HepG2 (cell line): ENCODE results near the gene KRTAP23-1. TPM values are rescaled to one million over a fixed set of nuclear protein-coding genes. Genes with fewer than 3 reads are reported as not detected.

Experiments used
- ATAC-seq: fragments of 200-7000 bp; cut with Tn5 transposase; 3 replicates; pipeline ENCODE4 v1.9.1; 2020; ENCODE audit warnings: mild to moderate bottlenecking, moderate library complexity
- BruUV-seq: library from RNA; stranded (reverse); fragments of 400-500 nt; replicated peaks from 2 replicates; lab custom pipeline; 2021; lab: Mats Ljungman, UMichigan
- CTCF ChIA-PET: fragments of 300-600 bp; formaldehyde crosslinking; extraction: SDS; loops from one replicate; lab custom pipeline; 2021; ENCODE audit warnings: low total read pairs, inconsistent platforms, low intra/inter-chr PET ratio; lab: Yijun Ruan, JAX
- POLR2A ChIA-PET: fragments of 350-600 bp; sonication (Branson Sonifier 250); formaldehyde crosslinking; loops from one replicate; lab custom pipeline; 2020; ENCODE audit warnings: antibody characterized with exemption, inconsistent platforms; lab: Yijun Ruan, JAX
- DNase-seq: peaks from one replicate; pipeline ENCODE4 v3.0.0-alpha.2; 2015; ENCODE audit warnings: low spot score
- FAIRE-seq: peaks from 3 replicates; lab custom pipeline; 2011; peaks lifted over from hg19 to GRCh38; lab: Jason Lieb, UNC
- H2AFZ ChIP-seq: one replicate; pipeline ENCODE4 v1.6.1; 2011; ENCODE audit warnings: low read length, inconsistent platforms
- H3K27ac ChIP-seq: fragments of 300-600 bp; 3 replicates; pipeline ENCODE4 v1.8.0; 2011; ENCODE audit warnings: mixed run types, mild to moderate bottlenecking, mixed read lengths, low read length, inconsistent platforms; ENCODE audit not compliant: insufficient read depth; ENCODE audit errors: extremely low read length
- H3K27me3 ChIP-seq, 2 experiments: fragments of 200-600 bp in 1 of 2; 2 replicates in 1 of 2; 3 replicates in 1 of 2; pipeline versions ENCODE4 v1.6.0 to v1.8.0; 2011; ENCODE audit warnings: low read length in 2 of 2, mild to moderate bottlenecking in 2 of 2, moderate library complexity in 2 of 2, inconsistent platforms in 1 of 2; ENCODE audit not compliant: insufficient read depth in 2 of 2, control insufficient read depth in 1 of 2
- H3K36me3 ChIP-seq, 2 experiments: fragments of 200-600 bp in 1 of 2; replicated peaks in 1 of 2; 2 replicates in 1 of 2; 3 replicates in 1 of 2; pipeline versions ENCODE4 v1.5.1 to v1.8.0; 2011; ENCODE audit warnings: low read length in 2 of 2, inconsistent platforms in 1 of 2; ENCODE audit not compliant: insufficient read depth in 2 of 2, control insufficient read depth in 1 of 2
- H3K4me1 ChIP-seq: 2 replicates; pipeline ENCODE4 v1.5.1; 2012; ENCODE audit warnings: low read length, inconsistent platforms; ENCODE audit not compliant: insufficient read depth
- H3K4me2 ChIP-seq: 2 replicates; pipeline ENCODE4 v1.6.0; 2011; ENCODE audit warnings: low read depth, low read length, inconsistent platforms
- H3K4me3 ChIP-seq, 3 experiments: fragments of 200-600 bp in 1 of 3; sonication (generic), shearing (Covaris generic) in 1 of 3; replicated peaks in 1 of 3; 2 replicates each; pipeline ENCODE4 v1.5.1; 2011 to 2016; ENCODE audit warnings: low read length in 3 of 3, inconsistent platforms in 2 of 3, low read depth in 2 of 3, mild to moderate bottlenecking in 2 of 3, control low read depth in 1 of 3, mixed read lengths in 1 of 3; ENCODE audit not compliant: insufficient read depth in 1 of 3
- H3K79me2 ChIP-seq: one replicate; pipeline ENCODE4 v1.6.1; 2011; ENCODE audit warnings: low read length, inconsistent platforms; ENCODE audit not compliant: insufficient read depth
- H3K9ac ChIP-seq: 2 replicates; pipeline ENCODE4 v1.6.0; 2011; ENCODE audit warnings: mild to moderate bottlenecking, low read depth, low read length, inconsistent platforms; ENCODE audit not compliant: insufficient read depth
- H3K9me3 ChIP-seq: 2 replicates; pipeline ENCODE4 v1.5.1; 2012; ENCODE audit warnings: mild to moderate bottlenecking, low read length
- H4K20me1 ChIP-seq: 2 replicates; pipeline ENCODE4 v1.6.0; 2011; ENCODE audit warnings: inconsistent platforms, mild to moderate bottlenecking, low read length, moderate library complexity; ENCODE audit not compliant: insufficient read depth
- HES4 ChIP-seq: sonication (generic); formaldehyde crosslinking; IDR thresholded peaks from 2 replicates; pipeline ENCODE4 v1.9.0; 2021; ENCODE audit warnings: mild to moderate bottlenecking, missing genetic modification reagents, borderline replicate concordance
- THYN1 ChIP-seq: sonication (generic); formaldehyde crosslinking; IDR thresholded peaks from 2 replicates; pipeline ENCODE4 v1.8.1; 2023; ENCODE audit warnings: low read depth, mild to moderate bottlenecking, moderate library complexity, missing genetic modification reagents, borderline replicate concordance
- ZFAT ChIP-seq: sonication (generic); formaldehyde crosslinking; conservative IDR thresholded peaks from 2 replicates; pipeline ENCODE4 v1.8.1; 2023; ENCODE audit warnings: missing genetic modification reagents, inconsistent platforms
- ZFP41 ChIP-seq: sonication (generic); formaldehyde crosslinking; IDR thresholded peaks from 2 replicates; pipeline ENCODE4 v1.4.0; 2020; ENCODE audit warnings: mild to moderate bottlenecking, missing genetic modification reagents, borderline replicate concordance
- ZNF17 ChIP-seq: sonication (generic); formaldehyde crosslinking; IDR thresholded peaks from 2 replicates; pipeline ENCODE4 v1.5.0; 2020; ENCODE audit warnings: mild to moderate bottlenecking, missing genetic modification reagents
- ZNF180 ChIP-seq: sonication (generic); formaldehyde crosslinking; IDR thresholded peaks from 2 replicates; pipeline ENCODE4 v1.4.0; 2020; ENCODE audit warnings: low read depth, missing genetic modification reagents, borderline replicate concordance
- ZNF232 ChIP-seq: sonication (generic); formaldehyde crosslinking; IDR thresholded peaks from 2 replicates; pipeline ENCODE4 v1.4.0; 2020; ENCODE audit warnings: missing genetic modification reagents, borderline replicate concordance
- WGBS: methylation state at CpG from one replicate; pipeline ENCODE4 v1.1.6; 2017; ENCODE audit warnings: low lambda C conversion rate; 5-methylcytosine and 5-hydroxymethylcytosine counted together
- in situ Hi-C: cut with HindIII; loops from 2 replicates; pipeline ENCODE4 v1.10.0; 2017; ENCODE audit warnings: low pct_unique_long_range_greater_than_20kb; ENCODE audit not compliant: extremely low pct_ligation_motif_present
- intact Hi-C: fragments of 100-400 bp; cut with micrococcal nuclease; formaldehyde crosslinking; loops from one replicate; pipeline ENCODE4 v1.10.0; 2022; ENCODE audit not compliant: unreplicated experiment
- polyA plus RNA-seq, 8 experiments: library from polyadenylated mRNA; depleted of rRNA in 3 of 8; stranded (reverse) in 7 of 8; unstranded in 1 of 8; fragments of >200 nt; fragmentation: Illumina TruSeq in 4 of 8; extraction: Trizol in 4 of 8; gene quantifications; 2 replicates each; pipeline versions ENCODE4 v1.2.1 to v1.2.3, GENCODE V29; 2011 to 2016; ENCODE audit warnings: low read depth in 4 of 8, missing spikeins in 1 of 8, mixed read lengths in 1 of 8; ENCODE audit not compliant: insufficient read depth in 1 of 8
- total RNA-seq, 5 experiments: library from RNA; depleted of rRNA; stranded (reverse); fragments of >200 nt; fragmentation: Illumina TruSeq; extraction: Trizol; gene quantifications; 2 replicates each; pipeline ENCODE4 v1.2.3, GENCODE V29; 2016; ENCODE audit warnings: low read depth in 1 of 5
- TF ChIP-seq, protein P1 (sequence below): IDR thresholded peaks from 2 replicates; pipeline ENCODE4 v1.6.1; 2016; ENCODE audit warnings: mild to moderate bottlenecking
- TF ChIP-seq, protein P2 (sequence below): sonication (generic); formaldehyde crosslinking; IDR thresholded peaks from 2 replicates; pipeline ENCODE4 v1.4.0; 2020; ENCODE audit warnings: mild to moderate bottlenecking, missing genetic modification reagents
- TF ChIP-seq, protein P3 (sequence below): IDR thresholded peaks from 2 replicates; pipeline ENCODE4 v1.6.1; 2016; ENCODE audit warnings: low read depth, missing genetic modification reagents, missing compliant biosample characterization
- TF ChIP-seq, protein P4 (sequence below): sonication (generic); formaldehyde crosslinking; IDR thresholded peaks from 2 replicates; pipeline ENCODE4 v1.5.0; 2020; ENCODE audit warnings: mild to moderate bottlenecking, missing genetic modification reagents, borderline replicate concordance

Gene KRTAP23-1
- total and polyA plus RNA-seq, 2 of the 13 experiments (the other 11 are each of a cell fraction or from before 2014, with no cell fraction given), result not detected

DNA sequence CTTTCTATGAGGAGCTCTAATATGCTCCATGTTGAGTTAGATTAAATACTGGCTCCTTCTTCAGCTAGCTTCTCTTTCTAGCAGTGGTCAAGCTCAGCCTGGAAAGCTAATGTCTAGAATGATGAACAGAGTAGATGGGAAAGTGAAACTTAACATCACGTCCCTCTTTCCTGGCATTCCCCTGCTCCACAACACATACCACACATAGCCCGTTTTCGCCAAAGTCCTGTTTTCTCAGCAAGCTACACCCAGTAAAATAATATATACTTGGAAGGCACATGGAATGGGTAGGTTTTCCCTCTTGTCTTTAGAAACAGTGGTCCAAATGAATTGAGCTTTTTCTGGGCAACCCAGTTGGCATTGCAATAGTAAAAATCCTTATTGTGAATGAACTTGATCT, 14.7 kb downstream of the KRTAP23-1 start:
- no peak for FAIRE-seq
- no peaks in the 10 kb centered on the region for H3K27me3 ChIP-seq
- no peaks in the 10 kb centered on the region for H4K20me1 ChIP-seq
- CTCF ChIA-PET, result no interaction called here
- no peak overlapping the region for H3K9ac ChIP-seq
- H3K36me3 ChIP-seq, result no peaks in the 10 kb centered on the region
- H3K4me2 ChIP-seq, result no peak overlapping the region
- DNase-seq, result no peak
- TF ChIP-seq, protein P1, sequence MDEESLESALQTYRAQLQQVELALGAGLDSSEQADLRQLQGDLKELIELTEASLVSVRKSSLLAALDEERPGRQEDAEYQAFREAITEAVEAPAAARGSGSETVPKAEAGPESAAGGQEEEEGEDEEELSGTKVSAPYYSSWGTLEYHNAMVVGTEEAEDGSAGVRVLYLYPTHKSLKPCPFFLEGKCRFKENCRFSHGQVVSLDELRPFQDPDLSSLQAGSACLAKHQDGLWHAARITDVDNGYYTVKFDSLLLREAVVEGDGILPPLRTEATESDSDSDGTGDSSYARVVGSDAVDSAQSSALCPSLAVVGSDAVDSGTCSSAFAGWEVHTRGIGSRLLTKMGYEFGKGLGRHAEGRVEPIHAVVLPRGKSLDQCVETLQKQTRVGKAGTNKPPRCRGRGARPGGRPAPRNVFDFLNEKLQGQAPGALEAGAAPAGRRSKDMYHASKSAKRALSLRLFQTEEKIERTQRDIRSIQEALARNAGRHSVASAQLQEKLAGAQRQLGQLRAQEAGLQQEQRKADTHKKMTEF (CRISPR knock-in tag), result no peak
- TF ChIP-seq ZNF180 (CRISPR knock-in tag), result no peak
- TF ChIP-seq HES4 (CRISPR knock-in tag), result no peak
- TF ChIP-seq, protein P2, sequence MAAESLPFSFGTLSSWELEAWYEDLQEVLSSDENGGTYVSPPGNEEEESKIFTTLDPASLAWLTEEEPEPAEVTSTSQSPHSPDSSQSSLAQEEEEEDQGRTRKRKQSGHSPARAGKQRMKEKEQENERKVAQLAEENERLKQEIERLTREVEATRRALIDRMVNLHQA (CRISPR knock-in tag), result no peak
- no peak for TF ChIP-seq ZNF17 (CRISPR knock-in tag)
- TF ChIP-seq THYN1 (CRISPR knock-in tag), result no peak
- no peak for TF ChIP-seq ZFAT
- TF ChIP-seq, protein P3, sequence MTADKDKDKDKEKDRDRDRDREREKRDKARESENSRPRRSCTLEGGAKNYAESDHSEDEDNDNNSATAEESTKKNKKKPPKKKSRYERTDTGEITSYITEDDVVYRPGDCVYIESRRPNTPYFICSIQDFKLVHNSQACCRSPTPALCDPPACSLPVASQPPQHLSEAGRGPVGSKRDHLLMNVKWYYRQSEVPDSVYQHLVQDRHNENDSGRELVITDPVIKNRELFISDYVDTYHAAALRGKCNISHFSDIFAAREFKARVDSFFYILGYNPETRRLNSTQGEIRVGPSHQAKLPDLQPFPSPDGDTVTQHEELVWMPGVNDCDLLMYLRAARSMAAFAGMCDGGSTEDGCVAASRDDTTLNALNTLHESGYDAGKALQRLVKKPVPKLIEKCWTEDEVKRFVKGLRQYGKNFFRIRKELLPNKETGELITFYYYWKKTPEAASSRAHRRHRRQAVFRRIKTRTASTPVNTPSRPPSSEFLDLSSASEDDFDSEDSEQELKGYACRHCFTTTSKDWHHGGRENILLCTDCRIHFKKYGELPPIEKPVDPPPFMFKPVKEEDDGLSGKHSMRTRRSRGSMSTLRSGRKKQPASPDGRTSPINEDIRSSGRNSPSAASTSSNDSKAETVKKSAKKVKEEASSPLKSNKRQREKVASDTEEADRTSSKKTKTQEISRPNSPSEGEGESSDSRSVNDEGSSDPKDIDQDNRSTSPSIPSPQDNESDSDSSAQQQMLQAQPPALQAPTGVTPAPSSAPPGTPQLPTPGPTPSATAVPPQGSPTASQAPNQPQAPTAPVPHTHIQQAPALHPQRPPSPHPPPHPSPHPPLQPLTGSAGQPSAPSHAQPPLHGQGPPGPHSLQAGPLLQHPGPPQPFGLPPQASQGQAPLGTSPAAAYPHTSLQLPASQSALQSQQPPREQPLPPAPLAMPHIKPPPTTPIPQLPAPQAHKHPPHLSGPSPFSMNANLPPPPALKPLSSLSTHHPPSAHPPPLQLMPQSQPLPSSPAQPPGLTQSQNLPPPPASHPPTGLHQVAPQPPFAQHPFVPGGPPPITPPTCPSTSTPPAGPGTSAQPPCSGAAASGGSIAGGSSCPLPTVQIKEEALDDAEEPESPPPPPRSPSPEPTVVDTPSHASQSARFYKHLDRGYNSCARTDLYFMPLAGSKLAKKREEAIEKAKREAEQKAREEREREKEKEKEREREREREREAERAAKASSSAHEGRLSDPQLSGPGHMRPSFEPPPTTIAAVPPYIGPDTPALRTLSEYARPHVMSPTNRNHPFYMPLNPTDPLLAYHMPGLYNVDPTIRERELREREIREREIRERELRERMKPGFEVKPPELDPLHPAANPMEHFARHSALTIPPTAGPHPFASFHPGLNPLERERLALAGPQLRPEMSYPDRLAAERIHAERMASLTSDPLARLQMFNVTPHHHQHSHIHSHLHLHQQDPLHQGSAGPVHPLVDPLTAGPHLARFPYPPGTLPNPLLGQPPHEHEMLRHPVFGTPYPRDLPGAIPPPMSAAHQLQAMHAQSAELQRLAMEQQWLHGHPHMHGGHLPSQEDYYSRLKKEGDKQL, result no peak
- TF ChIP-seq, protein P4, sequence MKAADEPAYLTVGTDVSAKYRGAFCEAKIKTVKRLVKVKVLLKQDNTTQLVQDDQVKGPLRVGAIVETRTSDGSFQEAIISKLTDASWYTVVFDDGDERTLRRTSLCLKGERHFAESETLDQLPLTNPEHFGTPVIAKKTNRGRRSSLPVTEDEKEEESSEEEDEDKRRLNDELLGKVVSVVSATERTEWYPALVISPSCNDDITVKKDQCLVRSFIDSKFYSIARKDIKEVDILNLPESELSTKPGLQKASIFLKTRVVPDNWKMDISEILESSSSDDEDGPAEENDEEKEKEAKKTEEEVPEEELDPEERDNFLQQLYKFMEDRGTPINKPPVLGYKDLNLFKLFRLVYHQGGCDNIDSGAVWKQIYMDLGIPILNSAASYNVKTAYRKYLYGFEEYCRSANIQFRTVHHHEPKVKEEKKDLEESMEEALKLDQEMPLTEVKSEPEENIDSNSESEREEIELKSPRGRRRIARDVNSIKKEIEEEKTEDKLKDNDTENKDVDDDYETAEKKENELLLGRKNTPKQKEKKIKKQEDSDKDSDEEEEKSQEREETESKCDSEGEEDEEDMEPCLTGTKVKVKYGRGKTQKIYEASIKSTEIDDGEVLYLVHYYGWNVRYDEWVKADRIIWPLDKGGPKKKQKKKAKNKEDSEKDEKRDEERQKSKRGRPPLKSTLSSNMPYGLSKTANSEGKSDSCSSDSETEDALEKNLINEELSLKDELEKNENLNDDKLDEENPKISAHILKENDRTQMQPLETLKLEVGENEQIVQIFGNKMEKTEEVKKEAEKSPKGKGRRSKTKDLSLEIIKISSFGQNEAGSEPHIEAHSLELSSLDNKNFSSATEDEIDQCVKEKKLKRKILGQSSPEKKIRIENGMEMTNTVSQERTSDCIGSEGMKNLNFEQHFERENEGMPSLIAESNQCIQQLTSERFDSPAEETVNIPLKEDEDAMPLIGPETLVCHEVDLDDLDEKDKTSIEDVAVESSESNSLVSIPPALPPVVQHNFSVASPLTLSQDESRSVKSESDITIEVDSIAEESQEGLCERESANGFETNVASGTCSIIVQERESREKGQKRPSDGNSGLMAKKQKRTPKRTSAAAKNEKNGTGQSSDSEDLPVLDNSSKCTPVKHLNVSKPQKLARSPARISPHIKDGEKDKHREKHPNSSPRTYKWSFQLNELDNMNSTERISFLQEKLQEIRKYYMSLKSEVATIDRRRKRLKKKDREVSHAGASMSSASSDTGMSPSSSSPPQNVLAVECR (CRISPR knock-in tag), result no peak
- TF ChIP-seq ZFP41 (CRISPR knock-in tag), result no peak
- no peak for TF ChIP-seq ZNF232 (CRISPR knock-in tag)
- no peaks in the 10 kb centered on the region for H3K79me2 ChIP-seq
- no peak for ATAC-seq
- H2AFZ ChIP-seq, result no peak overlapping the region
- intact Hi-C loops (no loop called here), in situ Hi-C loops (loop anchor here (25.0 kb wide), 1 partner anchor 754 kb away; no protein-coding TSS in a partner anchor)
- 4% methylated on average over 3 of the region's 3 CpGs for WGBS
- H3K4me3 ChIP-seq, result no peak overlapping the region
- no TSS peak for BruUV-seq
- H3K9me3 ChIP-seq, result peaks cover 90% of the 10 kb centered on the region
- no peaks in the 10 kb centered on the region for H3K4me1 ChIP-seq
- H3K27ac ChIP-seq, result no peak overlapping the region
- POLR2A ChIA-PET, result no interaction called here
